A549 (cell line): ENCODE data around the gene TAF4. TPM values are rescaled to one million over a fixed set of nuclear protein-coding genes. Genes with fewer than 3 reads are reported as not detected.

ENCODE experiments used
- ATAC-seq, 2 experiments: fragments of 200-7000 bp in 1 of 2; fragments of >200 bp in 1 of 2; cut with Nextera tagmentation in 1 of 2; cut with Tn5 transposase in 1 of 2; 3 replicates each; pipeline versions ENCODE4 v1.8.0 to v1.9.1; 2018 to 2020; ENCODE audit warnings: mild to moderate bottlenecking in 1 of 2, moderate library complexity in 1 of 2
- CTCF ChIA-PET: fragments of 300-600 bp; sonication (Branson Sonifier 250); formaldehyde crosslinking; extraction: SDS; loops from one replicate; lab custom pipeline; 2021; ENCODE audit warnings: antibody characterized with exemption, inconsistent platforms; lab: Yijun Ruan, JAX
- POLR2A ChIA-PET: fragments of 350-600 bp; formaldehyde crosslinking; extraction: SDS; loops from one replicate; lab custom pipeline; 2021; ENCODE audit warnings: antibody characterized with exemption, inconsistent platforms; lab: Yijun Ruan, JAX
- DNase-seq, 2 experiments: peaks; one replicate each; pipeline versions ENCODE4 v3.0.0 to v3.0.0-alpha.2; 2011 to 2016; ENCODE audit warnings: low read depth in 1 of 2, low spot score in 1 of 2
- FAIRE-seq: peaks from 2 replicates; lab custom pipeline; 2011; peaks lifted over from hg19 to GRCh38; lab: Jason Lieb, UNC
- H3K27ac ChIP-seq, 2 experiments: fragments of >200 bp; sonication (Bioruptor Twin); formaldehyde crosslinking; 3 replicates each; pipeline ENCODE4 v1.5.1; 2016 to 2017
- H3K4me1 ChIP-seq: fragments of >200 bp; sonication (Bioruptor Twin); formaldehyde crosslinking; 3 replicates; pipeline ENCODE4 v1.6.1; 2016
- H3K4me2 ChIP-seq: fragments of >200 bp; sonication (Bioruptor Twin); formaldehyde crosslinking; 3 replicates; pipeline ENCODE4 v1.6.1; 2016
- H3K4me3 ChIP-seq: fragments of >200 bp; sonication (Bioruptor Twin); formaldehyde crosslinking; 3 replicates; pipeline ENCODE4 v1.5.1; 2016
- H3K9me3 ChIP-seq: fragments of >200 bp; sonication (Bioruptor Twin); formaldehyde crosslinking; 3 replicates; pipeline ENCODE4 v1.6.1; 2016
- CBX8 ChIP-seq: fragments of 200-600 bp; sonication (generic); IDR thresholded peaks from 2 replicates; pipeline ENCODE4 v1.6.1; 2016
- CHD4 ChIP-seq: fragments of 200-600 bp; sonication (generic); IDR thresholded peaks from 2 replicates; pipeline ENCODE4 v1.6.1; 2016; ENCODE audit warnings: antibody characterized with exemption, mild to moderate bottlenecking, borderline replicate concordance
- EHF ChIP-seq: fragments of 250-450 bp; sonication (Bioruptor Pico); IDR thresholded peaks from 2 replicates; pipeline ENCODE4 v1.5.0; 2020; ENCODE audit warnings: mild to moderate bottlenecking
- ELK1 ChIP-seq: fragments of 150-350 bp; IDR thresholded peaks from 2 replicates; pipeline ENCODE4 v1.6.1; 2014; ENCODE audit warnings: low read depth, mild to moderate bottlenecking, low read length
- FOSB ChIP-seq: fragments of 250-450 bp; sonication (Bioruptor Pico); IDR thresholded peaks from 2 replicates; pipeline ENCODE4 v1.5.0; 2020; ENCODE audit warnings: mild to moderate bottlenecking, moderate library complexity
- HOXA7 ChIP-seq: fragments of 250-450 bp; sonication (Bioruptor Pico); IDR thresholded peaks from 2 replicates; pipeline ENCODE4 v1.5.0; 2020; ENCODE audit warnings: mild to moderate bottlenecking, moderate library complexity
- HOXB5 ChIP-seq: fragments of 250-450 bp; sonication (Bioruptor Pico); IDR thresholded peaks from 2 replicates; pipeline ENCODE4 v1.5.0; 2020; ENCODE audit warnings: mild to moderate bottlenecking, moderate library complexity
- KDM1A ChIP-seq: fragments of 200-600 bp; sonication (generic); IDR thresholded peaks from 2 replicates; pipeline ENCODE4 v1.6.1; 2016; ENCODE audit warnings: low read depth, mild to moderate bottlenecking
- MAFK ChIP-seq: fragments of 450-650 bp; IDR thresholded peaks from 2 replicates; pipeline ENCODE4 v1.6.1; 2014; ENCODE audit not compliant: partially characterized antibody
- MAZ ChIP-seq: fragments of 150-350 bp; IDR thresholded peaks from 2 replicates; pipeline ENCODE4 v1.6.1; 2014; ENCODE audit warnings: antibody characterized with exemption, low read depth, low read length, borderline replicate concordance
- MYC ChIP-seq: IDR thresholded peaks from 2 replicates; pipeline ENCODE4 v1.6.1; 2012; ENCODE audit warnings: mild to moderate bottlenecking, inconsistent platforms, low read length, improper control_type of control experiment, borderline replicate concordance
- NFE2L2 ChIP-seq: fragments of 150-350 bp; conservative IDR thresholded peaks from 2 replicates; pipeline ENCODE4 v1.6.1; 2014; ENCODE audit warnings: low read length
- NPAS2 ChIP-seq: fragments of 250-450 bp; sonication (Bioruptor Pico); IDR thresholded peaks from 2 replicates; pipeline ENCODE4 v1.8.0; 2022; ENCODE audit warnings: mild to moderate bottlenecking, moderate library complexity, borderline replicate concordance
- NR3C1 ChIP-seq: fragments of >200 bp; sonication (Bioruptor Twin); formaldehyde crosslinking; IDR thresholded peaks from 3 replicates; pipeline ENCODE4 v1.6.1; 2017
- PBX3 ChIP-seq: IDR thresholded peaks from 2 replicates; pipeline ENCODE4 v1.6.1; 2012
- POLR2A ChIP-seq: IDR thresholded peaks from 2 replicates; pipeline ENCODE4 v1.6.1; 2012; ENCODE audit warnings: mild to moderate bottlenecking, low read length
- POLR2AphosphoS2 ChIP-seq: conservative IDR thresholded peaks from 2 replicates; pipeline ENCODE4 v1.6.1; 2012; ENCODE audit warnings: low read length, improper control_type of control experiment, inconsistent platforms
- RAD21 ChIP-seq, 2 experiments: fragments of >200 bp in 1 of 2; sonication (Bioruptor Twin) in 1 of 2; formaldehyde crosslinking in 1 of 2; IDR thresholded peaks in 1 of 2; conservative IDR thresholded peaks in 1 of 2; 2 replicates in 1 of 2; 3 replicates in 1 of 2; pipeline ENCODE4 v1.6.1; 2012 to 2018; ENCODE audit warnings: inconsistent platforms in 1 of 2
- SREBF2 ChIP-seq: fragments of 450-650 bp; IDR thresholded peaks from 2 replicates; pipeline ENCODE4 v1.6.1; 2014; ENCODE audit warnings: mild to moderate bottlenecking, moderate library complexity
- TFCP2L1 ChIP-seq: fragments of 250-450 bp; sonication (Bioruptor Pico); IDR thresholded peaks from 2 replicates; pipeline ENCODE4 v1.5.0; 2021; ENCODE audit warnings: mild to moderate bottlenecking
- USF2 ChIP-seq: fragments of 450-650 bp; IDR thresholded peaks from 2 replicates; pipeline ENCODE4 v1.6.1; 2014; ENCODE audit warnings: antibody characterized with exemption
- WGBS: methylation state at CpG from one replicate; pipeline ENCODE4 v1.1.6; 2017; ENCODE audit errors: missing lambda C conversion rate; 5-methylcytosine and 5-hydroxymethylcytosine counted together
- polyA plus RNA-seq, 4 experiments: library from polyadenylated mRNA; depleted of rRNA in 3 of 4; stranded (reverse); fragments of >200 nt; fragmentation: RNase III in 1 of 4; extraction: RNeasy Plus Mini Kit Qiagen cat#74134 plus additional on column Dnase treatment in 1 of 4; gene quantifications; 2 replicates in 3 of 4; 3 replicates in 1 of 4; pipeline ENCODE4 v1.2.3, GENCODE V29; 2011 to 2017
- TF ChIP-seq, protein P1 (sequence below): fragments of >200 bp; sonication (Bioruptor Twin); formaldehyde crosslinking; IDR thresholded peaks from 3 replicates; pipeline ENCODE4 v1.6.1; 2016
- TF ChIP-seq, protein P2 (sequence below): fragments of 200-600 bp; sonication (generic); IDR thresholded peaks from 2 replicates; pipeline ENCODE4 v1.6.1; 2016; ENCODE audit warnings: antibody characterized with exemption, mild to moderate bottlenecking, moderate library complexity
- TF ChIP-seq, protein P3 (sequence below): fragments of 250-450 bp; sonication (Bioruptor Pico); IDR thresholded peaks from 2 replicates; pipeline ENCODE4 v1.5.0; 2020; ENCODE audit warnings: low read depth, mild to moderate bottlenecking, moderate library complexity

Gene TAF4
- polyA plus RNA-seq, 2 of the 4 experiments (the other 2 are of a cell fraction), result 6.1 to 11.0 TPM

DNA sequence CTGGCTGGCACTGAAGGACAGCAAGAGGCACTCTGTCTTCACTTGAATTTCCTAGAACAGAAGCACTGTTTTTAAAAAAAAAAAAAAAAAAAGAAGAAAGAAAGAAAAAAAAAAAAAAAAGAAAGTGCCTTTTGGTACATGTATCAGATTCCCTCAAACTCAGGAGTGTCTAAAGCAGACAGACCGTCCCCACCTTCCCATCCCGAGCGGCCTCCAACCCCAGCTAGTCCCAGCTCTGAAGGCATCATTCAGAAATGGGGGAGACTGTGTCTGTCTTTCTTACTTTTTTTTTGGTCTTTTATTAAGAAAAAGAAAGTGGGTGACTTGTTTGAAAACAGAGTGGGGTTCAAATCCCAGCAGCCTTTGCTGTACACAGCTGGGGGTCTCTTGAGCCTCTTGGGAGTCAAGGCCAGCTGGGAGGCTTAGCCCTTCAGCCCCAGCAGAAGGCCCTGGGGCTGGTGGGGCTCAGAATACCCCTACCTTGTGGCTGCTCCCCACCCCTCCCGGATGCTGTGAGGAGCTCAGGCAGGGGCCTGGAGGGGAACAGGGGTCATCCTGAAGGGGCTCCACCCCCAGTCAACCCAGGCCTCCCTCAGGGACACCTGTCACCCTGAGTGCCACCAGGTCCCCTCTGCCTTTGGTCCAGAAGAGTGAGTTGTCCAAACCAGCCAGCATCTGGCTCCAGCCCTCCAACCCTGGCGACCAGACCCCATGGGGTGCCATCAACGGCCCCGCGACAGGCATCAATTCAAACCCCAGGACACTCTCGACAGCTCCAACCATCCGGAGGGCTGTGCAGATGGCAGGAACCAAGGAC lies 128.3 kb downstream of the TAF4 start:
- H3K4me3 ChIP-seq, result no peak overlapping the region
- no peaks in the 10 kb centered on the region for H3K9me3 ChIP-seq
- TF ChIP-seq NFE2L2 (no peak), NR3C1 (no peak), MAFK (no peak), HOXA7 (no peak), ELK1 (no peak), FOSB (CRISPR knock-in tag) (no peak), MAZ (no peak), MYC (no peak), NPAS2 (CRISPR knock-in tag) (no peak), RAD21 (conservative IDR thresholded peaks at IDR 0.05 in 1 of 2, IDR thresholded peaks at IDR 0.05 in 1 of 2) (no peak), SREBF2 (no peak), POLR2AphosphoS2 (no peak), CBX8 (no peak), TFCP2L1 (CRISPR knock-in tag) (no peak), KDM1A (no peak), USF2 (no peak), CHD4 (no peak)
- TF ChIP-seq, protein P1, sequence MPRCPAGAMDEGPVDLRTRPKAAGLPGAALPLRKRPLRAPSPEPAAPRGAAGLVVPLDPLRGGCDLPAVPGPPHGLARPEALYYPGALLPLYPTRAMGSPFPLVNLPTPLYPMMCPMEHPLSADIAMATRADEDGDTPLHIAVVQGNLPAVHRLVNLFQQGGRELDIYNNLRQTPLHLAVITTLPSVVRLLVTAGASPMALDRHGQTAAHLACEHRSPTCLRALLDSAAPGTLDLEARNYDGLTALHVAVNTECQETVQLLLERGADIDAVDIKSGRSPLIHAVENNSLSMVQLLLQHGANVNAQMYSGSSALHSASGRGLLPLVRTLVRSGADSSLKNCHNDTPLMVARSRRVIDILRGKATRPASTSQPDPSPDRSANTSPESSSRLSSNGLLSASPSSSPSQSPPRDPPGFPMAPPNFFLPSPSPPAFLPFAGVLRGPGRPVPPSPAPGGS, result no peak
- TF ChIP-seq, protein P2, sequence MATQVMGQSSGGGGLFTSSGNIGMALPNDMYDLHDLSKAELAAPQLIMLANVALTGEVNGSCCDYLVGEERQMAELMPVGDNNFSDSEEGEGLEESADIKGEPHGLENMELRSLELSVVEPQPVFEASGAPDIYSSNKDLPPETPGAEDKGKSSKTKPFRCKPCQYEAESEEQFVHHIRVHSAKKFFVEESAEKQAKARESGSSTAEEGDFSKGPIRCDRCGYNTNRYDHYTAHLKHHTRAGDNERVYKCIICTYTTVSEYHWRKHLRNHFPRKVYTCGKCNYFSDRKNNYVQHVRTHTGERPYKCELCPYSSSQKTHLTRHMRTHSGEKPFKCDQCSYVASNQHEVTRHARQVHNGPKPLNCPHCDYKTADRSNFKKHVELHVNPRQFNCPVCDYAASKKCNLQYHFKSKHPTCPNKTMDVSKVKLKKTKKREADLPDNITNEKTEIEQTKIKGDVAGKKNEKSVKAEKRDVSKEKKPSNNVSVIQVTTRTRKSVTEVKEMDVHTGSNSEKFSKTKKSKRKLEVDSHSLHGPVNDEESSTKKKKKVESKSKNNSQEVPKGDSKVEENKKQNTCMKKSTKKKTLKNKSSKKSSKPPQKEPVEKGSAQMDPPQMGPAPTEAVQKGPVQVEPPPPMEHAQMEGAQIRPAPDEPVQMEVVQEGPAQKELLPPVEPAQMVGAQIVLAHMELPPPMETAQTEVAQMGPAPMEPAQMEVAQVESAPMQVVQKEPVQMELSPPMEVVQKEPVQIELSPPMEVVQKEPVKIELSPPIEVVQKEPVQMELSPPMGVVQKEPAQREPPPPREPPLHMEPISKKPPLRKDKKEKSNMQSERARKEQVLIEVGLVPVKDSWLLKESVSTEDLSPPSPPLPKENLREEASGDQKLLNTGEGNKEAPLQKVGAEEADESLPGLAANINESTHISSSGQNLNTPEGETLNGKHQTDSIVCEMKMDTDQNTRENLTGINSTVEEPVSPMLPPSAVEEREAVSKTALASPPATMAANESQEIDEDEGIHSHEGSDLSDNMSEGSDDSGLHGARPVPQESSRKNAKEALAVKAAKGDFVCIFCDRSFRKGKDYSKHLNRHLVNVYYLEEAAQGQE, result no peak
- 86% methylated on average over 3 of the region's 10 CpGs for WGBS
- no peak overlapping the region for H3K27ac ChIP-seq
- ChIA-PET POLR2A (no interaction called here), CTCF (no interaction called here)
- H3K4me1 ChIP-seq, result no peaks in the 10 kb centered on the region
- ATAC-seq, result no peak
- no peak overlapping the region for H3K4me2 ChIP-seq
- no peak for DNase-seq
- FAIRE-seq, result no peak

- Histone ChIP-seq H3K9me3 (no peaks in the 10 kb centered on the region), H3K4me2 (no peak overlapping the region), H3K4me3 (no peak overlapping the region), H3K4me1 (no peaks in the 10 kb centered on the region), H3K27ac (no peak overlapping the region)
- POLR2A ChIA-PET, result no interaction called here
- DNase-seq, result no peak
- 91% methylated on average over 25 of the region's 29 CpGs for WGBS
- FAIRE-seq, result no peak
- CTCF ChIA-PET, result no interaction called here
- no peak for ATAC-seq
- TF ChIP-seq CBX8 (no peak), HOXB5 (CRISPR knock-in tag) (no peak), EHF (CRISPR knock-in tag) (no peak), PBX3 (no peak), MAFK (no peak), POLR2A (no peak)
- TF ChIP-seq, protein P3, sequence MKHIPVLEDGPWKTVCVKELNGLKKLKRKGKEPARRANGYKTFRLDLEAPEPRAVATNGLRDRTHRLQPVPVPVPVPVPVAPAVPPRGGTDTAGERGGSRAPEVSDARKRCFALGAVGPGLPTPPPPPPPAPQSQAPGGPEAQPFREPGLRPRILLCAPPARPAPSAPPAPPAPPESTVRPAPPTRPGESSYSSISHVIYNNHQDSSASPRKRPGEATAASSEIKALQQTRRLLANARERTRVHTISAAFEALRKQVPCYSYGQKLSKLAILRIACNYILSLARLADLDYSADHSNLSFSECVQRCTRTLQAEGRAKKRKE (CRISPR knock-in tag), result no peak
These were observed 129.0 kb downstream of the TAF4 start for GRCh38 chr20:61936701-61937131.
